Measurements from ENCODE around the gene PCOLCE2. TPM values are rescaled to one million over a fixed set of nuclear protein-coding genes. Genes with fewer than 3 reads are reported as not detected.

The PCOLCE2 gene
- total RNA-seq, 4 donors from 2014 or later: 5.2 to 9.1 (median 6.0) TPM; not detected in 1

- intact Hi-C loops (cut with DNase I; ENCODE audit: low total_unique reads) (no loop called here), in situ Hi-C loops (cut with MboI; ENCODE audit: low pct_ligation_motif_present in 1 of 4, low pct_unique_long_range_greater_than_20kb in 1 of 4, low sequenced_read_pairs in 3 of 4) (no loop called here)
- Histone ChIP-seq H3K4me1 (no peaks in the 10 kb centered on the region), H3K27me3 (no peaks in the 10 kb centered on the region), H3K4me3 (no peak overlapping the region), H3K36me3 (no peaks in the 10 kb centered on the region), H3K27ac (no peak overlapping the region), H3K9me3 (no peaks in the 10 kb centered on the region)
- no peak for DNase-seq
- TF ChIP-seq CTCF (IDR thresholded peaks at IDR 0.05) (no peak), EP300 (IDR thresholded peaks at IDR 0.05; ENCODE audit: low read depth) (no peak), POLR2AphosphoS5 (IDR thresholded peaks at IDR 0.05) (no peak), POLR2A (IDR thresholded peaks at IDR 0.05) (no peak)
- 45 to 50% methylated on average over 1 to 3 of the region's 3 CpGs for WGBS, 2 donors (ENCODE audit: low coverage in 1 of 2)
These were observed 25.5 kb upstream of the PCOLCE2 start for GRCh38 chr3:142914286-142914811.

DNA sequence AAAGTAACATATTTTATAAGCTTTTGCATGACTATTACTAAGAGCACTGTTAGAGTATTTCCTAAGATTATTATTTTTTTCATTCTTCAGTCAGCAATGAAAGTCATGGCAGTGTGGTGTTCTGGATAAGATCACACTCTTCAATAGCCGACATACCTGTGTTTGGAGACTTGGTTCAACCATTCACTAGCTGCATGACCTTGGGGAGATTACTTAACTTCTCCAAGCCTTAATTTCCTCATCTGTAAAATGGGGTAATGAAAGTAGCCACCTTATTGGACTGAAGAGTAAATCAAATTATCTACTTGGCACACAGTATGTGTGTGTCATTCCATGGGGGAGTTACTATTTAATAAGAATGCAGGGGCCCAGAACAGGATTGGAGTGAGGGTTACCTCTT lies 24.5 kb upstream of the PCOLCE2 start:
- TF ChIP-seq POLR2AphosphoS5 (IDR thresholded peaks at IDR 0.05) (no peak), POLR2A (IDR thresholded peaks at IDR 0.05) (no peak), EP300 (IDR thresholded peaks at IDR 0.05; ENCODE audit: low read depth) (no peak), CTCF (IDR thresholded peaks at IDR 0.05) (no peak)
- Histone ChIP-seq H3K27me3 (no peaks in the 10 kb centered on the region), H3K4me3 (no peak overlapping the region), H3K36me3 (no peaks in the 10 kb centered on the region), H3K4me1 (no peaks in the 10 kb centered on the region), H3K9me3 (no peaks in the 10 kb centered on the region), H3K27ac (no peak overlapping the region)
- WGBS, 2 donors (ENCODE audit: low coverage in 1 of 2): 36 to 82% methylated on average over 1 of the region's 1 CpG
- no peak for DNase-seq
- intact Hi-C loops (cut with DNase I; ENCODE audit: low total_unique reads) (no loop called here), in situ Hi-C loops (cut with MboI; ENCODE audit: low pct_ligation_motif_present in 1 of 4, low pct_unique_long_range_greater_than_20kb in 1 of 4, low sequenced_read_pairs in 3 of 4) (no loop called here)

- DNase-seq: no peak
- H3K36me3 ChIP-seq: no peaks in the 10 kb centered on the region
- H3K27me3 ChIP-seq: no peaks in the 10 kb centered on the region
- H3K27ac ChIP-seq: no peak overlapping the region
- TF ChIP-seq POLR2AphosphoS5 (IDR thresholded peaks at IDR 0.05) (no peak), CTCF (IDR thresholded peaks at IDR 0.05) (no peak), POLR2A (IDR thresholded peaks at IDR 0.05) (no peak), EP300 (IDR thresholded peaks at IDR 0.05; ENCODE audit: low read depth) (no peak)
- no peak overlapping the region for H3K4me3 ChIP-seq
- in situ Hi-C loops (cut with MboI; ENCODE audit: low pct_ligation_motif_present in 1 of 4, low pct_unique_long_range_greater_than_20kb in 1 of 4, low sequenced_read_pairs in 3 of 4): no loop called here
- 74 to 81% methylated on average over 6 of the region's 6 CpGs for WGBS, 2 donors (ENCODE audit: low coverage in 1 of 2)
- intact Hi-C loops (cut with DNase I; ENCODE audit: low total_unique reads): no loop called here
- H3K4me1 ChIP-seq: no peaks in the 10 kb centered on the region
- no peaks in the 10 kb centered on the region for H3K9me3 ChIP-seq
These were observed 23.7 kb upstream of the PCOLCE2 start for GRCh38 chr3:142912402-142913172.

DNA sequence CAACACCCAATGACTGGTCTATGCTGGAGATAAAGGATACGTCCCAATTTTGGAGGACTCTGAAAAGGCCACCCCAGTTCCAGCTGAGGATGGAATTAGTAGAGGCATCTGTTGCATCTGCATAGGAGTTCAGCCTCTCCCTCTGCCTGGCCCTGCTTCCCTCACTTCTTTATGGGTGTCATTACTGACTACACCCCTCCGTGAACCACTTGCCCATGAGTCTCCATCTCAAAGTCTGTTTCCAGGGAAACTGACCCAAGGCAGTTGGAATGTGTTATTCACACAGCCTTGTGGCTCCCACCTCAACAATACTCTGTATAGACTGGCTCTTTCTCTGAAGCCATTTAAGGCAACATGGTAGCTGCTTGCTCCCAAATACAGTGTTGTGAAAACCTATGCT lies 21.4 kb upstream of the PCOLCE2 start:
- H3K27me3 ChIP-seq: no peaks in the 10 kb centered on the region
- intact Hi-C loops (cut with DNase I; ENCODE audit: low total_unique reads): no loop called here
- WGBS, 2 donors (ENCODE audit: low coverage in 1 of 2): 55% methylated on average over 2 of the region's 2 CpGs; no CpG with 5 or more reads in 1 of the 2 donors
- TF ChIP-seq POLR2AphosphoS5 (IDR thresholded peaks at IDR 0.05): no peak
- no peak for TF ChIP-seq EP300 (IDR thresholded peaks at IDR 0.05; ENCODE audit: low read depth)
- no peak for TF ChIP-seq CTCF (IDR thresholded peaks at IDR 0.05)
- no peak for TF ChIP-seq POLR2A (IDR thresholded peaks at IDR 0.05)
- H3K4me3 ChIP-seq: no peak overlapping the region
- no peaks in the 10 kb centered on the region for H3K9me3 ChIP-seq
- no peaks in the 10 kb centered on the region for H3K36me3 ChIP-seq
- no peaks in the 10 kb centered on the region for H3K4me1 ChIP-seq
- H3K27ac ChIP-seq: no peak overlapping the region
- in situ Hi-C loops (cut with MboI; ENCODE audit: low pct_ligation_motif_present in 1 of 4, low pct_unique_long_range_greater_than_20kb in 1 of 4, low sequenced_read_pairs in 3 of 4): no loop called here
- no peak for DNase-seq

Data from transverse colon (tissue), 4 donors.